SU-DHL-6 (cell line): ENCODE results near the gene PNP.

Source experiments
- CTCF ChIP-seq: fragments of 200-600 bp; sonication (generic); IDR thresholded peaks from one replicate; pipeline ENCODE4 v1.5.1; 2017; ENCODE audit warnings: antibody characterized with exemption, mild to moderate bottlenecking, low read length, moderate library complexity; ENCODE audit not compliant: insufficient read depth, poor library complexity, severe bottlenecking
- EZH2phosphoT487 ChIP-seq: fragments of 200-600 bp; sonication (generic), shearing (Covaris generic); conservative IDR thresholded peaks from 2 replicates; pipeline ENCODE4 v1.6.1; 2018; ENCODE audit warnings: mild to moderate bottlenecking, antibody characterized with exemption, low read length, moderate library complexity, mixed read lengths

GRCh38 chr14:20499108-20499507 is 29.9 kb downstream of the PNP start:
- TF ChIP-seq CTCF (no peak), EZH2phosphoT487 (no peak)
